Kidney tubule cell (primary cell): ENCODE measurements around the gene MRPL22.
A peak's percentile ranks its signal among the peaks of the same experiment; 100 is the strongest.
"Not testable (repeated sequence)": the region's sequence is repeated elsewhere in the genome, so short reads cannot be mapped to it uniquely, and the experiment has no call there.

ENCODE experiments used
- DNase-seq: peaks from one replicate; pipeline ENCODE4 v3.0.0-alpha.2; 2018; ENCODE audit warnings: low spot score

Gene MRPL22

DNA sequence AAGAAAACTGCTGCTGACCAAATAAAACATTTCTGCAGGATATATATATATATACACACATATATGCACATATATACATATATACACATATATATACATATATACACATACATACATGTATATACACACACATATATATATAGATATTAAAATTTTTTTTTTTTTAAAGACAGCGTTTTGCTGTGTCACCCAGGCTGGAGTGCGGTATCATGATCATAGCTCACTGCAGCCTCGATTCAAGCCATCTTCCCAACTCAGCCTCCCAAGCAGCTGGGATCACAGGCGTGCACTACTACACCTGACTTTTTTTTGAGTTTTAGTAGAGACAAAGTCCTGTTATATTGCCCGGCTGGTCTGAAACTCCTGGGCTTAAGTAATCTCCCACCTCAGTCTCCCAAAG is 2.7 kb downstream of the MRPL22 start:
- no peak for DNase-seq

DNA sequence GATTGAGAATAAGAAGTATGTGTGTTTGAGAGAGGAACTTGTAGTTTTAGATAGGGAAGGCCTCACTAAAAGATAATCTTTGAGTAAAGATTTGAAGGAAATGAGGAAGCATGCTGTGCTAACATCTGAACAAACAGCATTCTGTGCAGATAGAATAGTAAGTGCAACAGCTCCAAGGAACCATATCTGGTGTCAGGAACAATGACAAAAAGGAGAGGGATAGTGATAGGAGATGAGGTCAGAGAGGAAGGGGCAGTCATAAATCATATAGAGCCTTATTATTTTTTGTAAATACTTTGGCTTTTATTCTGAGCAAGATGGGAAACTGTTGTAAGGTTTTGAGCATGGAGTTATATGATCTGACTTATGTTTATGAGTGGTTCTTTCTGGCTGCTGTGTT is 3.8 kb downstream of the MRPL22 start:
- DNase-seq, result no peak

DNA sequence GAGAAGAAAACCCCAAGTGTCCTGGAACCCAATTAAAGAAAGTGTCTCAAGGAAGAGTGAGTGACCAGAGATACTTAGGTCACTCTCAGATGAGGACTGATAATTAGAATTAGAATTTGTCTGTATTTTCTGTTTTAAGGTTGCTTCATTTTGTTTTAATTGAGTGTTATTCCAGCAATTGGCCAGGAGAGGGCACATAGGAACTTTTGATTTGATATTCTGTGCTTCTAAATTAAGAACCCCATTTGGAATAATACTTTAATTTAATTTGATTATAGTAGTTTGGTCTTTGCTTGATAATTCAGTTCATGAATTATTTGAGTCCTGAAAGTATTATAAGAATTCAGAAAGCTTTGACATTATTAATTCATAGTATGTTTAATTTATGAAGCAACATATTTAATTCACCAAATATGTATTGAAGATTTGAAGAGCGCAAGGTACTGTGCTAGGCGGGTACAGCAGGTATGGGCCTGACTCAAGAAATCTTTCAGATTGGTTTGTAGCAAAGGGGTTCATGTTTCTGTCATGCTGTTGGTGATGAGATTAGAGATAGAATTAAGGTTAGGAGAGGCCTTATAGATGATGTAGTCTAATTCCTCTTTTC is 4.9 kb downstream of the MRPL22 start:
- peak; percentile 30 for DNase-seq

- no peak for DNase-seq
These were observed 6.9 kb downstream of the MRPL22 start for GRCh38 chr5:154947778-154948177.

- no peak for DNase-seq
These were observed 7.4 kb downstream of the MRPL22 start for GRCh38 chr5:154948313-154948712.

DNA sequence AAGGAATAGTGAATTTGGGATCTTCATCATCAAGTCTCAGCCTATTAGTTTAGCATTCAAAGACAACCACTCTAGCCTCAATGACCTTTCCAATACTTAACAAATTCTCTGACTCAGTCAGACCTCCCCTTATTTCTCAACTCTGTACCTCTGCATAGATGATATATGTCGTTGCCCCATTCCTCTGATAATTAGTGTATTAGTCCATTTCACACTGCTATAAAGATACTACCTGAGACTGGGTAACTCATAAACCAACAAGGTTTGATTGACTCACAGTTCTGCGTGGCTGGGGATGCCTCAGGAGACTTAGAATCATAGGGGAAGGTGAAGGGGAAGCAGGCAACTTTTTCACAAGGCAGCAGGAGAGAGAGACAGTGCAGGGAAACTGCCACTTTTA is 8.9 kb downstream of the MRPL22 start:
- DNase-seq, result peak; percentile 43

- DNase-seq, result no peak
These were observed 15.8 kb downstream of the MRPL22 start for GRCh38 chr5:154956712-154957111.

GRCh38 chr5:154962494-154962893 is 21.6 kb downstream of the MRPL22 start:
- DNase-seq, result peak; percentile 89

- DNase-seq, result no peak
These were observed 25.4 kb downstream of the MRPL22 start for GRCh38 chr5:154966081-154966841.

DNA sequence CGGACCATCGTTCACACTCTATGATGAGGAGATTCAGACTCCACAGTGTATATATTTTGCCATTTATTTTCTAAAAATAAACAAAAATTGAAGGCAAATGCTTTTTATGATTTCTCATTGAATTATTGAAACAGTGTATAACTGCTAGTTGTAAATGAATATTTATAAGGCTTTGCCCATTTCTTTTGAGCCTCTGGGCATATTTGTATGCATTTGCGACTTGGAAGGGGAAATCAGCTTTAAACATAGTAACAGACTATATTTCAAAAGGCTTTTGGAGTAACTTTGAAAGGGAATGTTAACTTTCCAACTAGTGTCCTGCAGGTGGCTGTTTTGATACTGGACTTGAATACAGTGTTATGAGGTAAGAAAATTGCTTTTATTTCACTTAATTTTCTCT is 26.0 kb downstream of the MRPL22 start:
- DNase-seq, result no peak

DNA sequence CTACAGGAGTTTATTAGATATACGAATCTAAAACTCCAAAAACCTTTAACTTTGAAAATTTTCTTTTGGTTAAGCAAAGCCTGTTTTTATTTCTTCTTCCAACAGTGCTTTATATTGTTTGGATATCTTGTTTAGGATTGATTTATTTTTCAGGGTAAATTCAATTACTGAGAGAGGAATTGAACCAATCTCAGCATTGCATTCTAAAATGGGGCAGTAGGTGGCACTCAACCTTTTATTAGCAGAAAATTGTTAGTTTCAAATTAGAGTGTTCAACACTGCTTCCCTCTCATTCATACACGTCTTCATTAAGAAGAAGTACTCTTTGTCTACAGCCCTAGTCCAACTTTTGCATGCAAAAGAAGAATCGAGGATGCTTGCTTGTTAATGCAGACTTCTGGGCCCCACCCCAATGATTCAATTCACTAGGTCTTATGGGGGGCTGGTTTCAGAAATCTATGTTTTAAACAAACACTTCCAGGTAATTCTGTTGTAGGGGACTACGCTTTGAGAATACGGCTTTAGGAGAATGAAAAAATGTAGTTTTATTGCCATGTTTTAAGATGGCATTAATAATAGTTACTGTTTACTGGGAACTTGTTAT is 26.6 kb downstream of the MRPL22 start:
- DNase-seq, result no peak

DNA sequence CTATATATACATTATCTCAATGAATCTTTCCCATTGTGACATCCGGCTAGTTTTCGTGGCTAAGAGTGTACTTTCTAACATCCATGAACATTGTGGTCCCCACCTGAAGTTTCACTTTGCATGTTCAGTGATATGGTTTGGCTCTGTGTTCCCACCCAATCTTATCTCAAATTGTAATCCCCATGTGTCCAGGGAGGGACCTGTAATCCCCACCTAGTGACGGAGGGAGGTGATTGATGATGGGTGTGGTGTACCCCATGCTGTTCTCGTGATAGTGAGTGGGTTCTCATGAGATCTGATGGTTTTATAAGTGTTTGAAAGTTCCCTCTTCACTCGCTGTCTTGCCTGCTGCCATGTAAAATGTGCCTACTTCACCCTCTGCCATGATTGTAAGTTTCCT is 28.1 kb downstream of the MRPL22 start:
- no peak for DNase-seq

DNA sequence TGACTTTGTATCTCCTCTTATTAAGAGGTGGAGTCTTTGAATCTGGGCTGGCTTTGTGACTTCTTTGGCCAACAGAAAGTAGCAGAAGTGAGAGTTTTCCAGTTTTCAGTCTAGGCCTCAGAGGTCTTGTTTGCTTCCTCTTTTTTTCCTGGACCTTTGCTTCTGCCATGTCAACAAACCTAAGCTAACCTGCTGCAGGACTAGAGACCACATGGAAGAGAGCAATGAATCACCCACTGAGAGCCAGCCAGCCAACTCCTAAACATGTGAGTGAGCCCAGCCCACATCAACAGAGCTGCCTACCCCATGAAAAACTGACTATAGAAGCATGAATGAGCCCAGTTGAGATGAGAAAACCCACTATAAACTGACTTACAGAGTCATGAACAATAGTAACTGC is 29.9 kb downstream of the MRPL22 start:
- peak; percentile 53 for DNase-seq

DNA sequence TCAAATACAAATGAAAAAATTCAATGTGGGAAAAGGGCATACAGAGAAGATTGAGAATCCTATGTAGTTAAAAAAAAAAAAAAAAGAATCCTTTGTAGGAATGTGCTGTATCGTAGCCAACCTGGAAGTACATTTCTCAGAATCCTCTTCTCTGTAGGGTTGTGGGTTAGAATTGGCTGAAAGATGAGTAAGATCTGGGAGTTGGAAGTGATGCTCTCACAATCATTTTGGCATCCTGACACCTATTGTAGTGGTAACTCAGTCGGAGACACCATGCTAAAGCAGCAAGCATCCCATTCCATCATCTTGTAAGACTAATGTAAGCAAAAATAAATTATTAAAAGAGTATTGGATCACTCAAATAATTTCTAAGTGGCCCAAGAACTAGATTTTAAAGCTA is 30.6 kb downstream of the MRPL22 start:
- DNase-seq, result no peak

DNA sequence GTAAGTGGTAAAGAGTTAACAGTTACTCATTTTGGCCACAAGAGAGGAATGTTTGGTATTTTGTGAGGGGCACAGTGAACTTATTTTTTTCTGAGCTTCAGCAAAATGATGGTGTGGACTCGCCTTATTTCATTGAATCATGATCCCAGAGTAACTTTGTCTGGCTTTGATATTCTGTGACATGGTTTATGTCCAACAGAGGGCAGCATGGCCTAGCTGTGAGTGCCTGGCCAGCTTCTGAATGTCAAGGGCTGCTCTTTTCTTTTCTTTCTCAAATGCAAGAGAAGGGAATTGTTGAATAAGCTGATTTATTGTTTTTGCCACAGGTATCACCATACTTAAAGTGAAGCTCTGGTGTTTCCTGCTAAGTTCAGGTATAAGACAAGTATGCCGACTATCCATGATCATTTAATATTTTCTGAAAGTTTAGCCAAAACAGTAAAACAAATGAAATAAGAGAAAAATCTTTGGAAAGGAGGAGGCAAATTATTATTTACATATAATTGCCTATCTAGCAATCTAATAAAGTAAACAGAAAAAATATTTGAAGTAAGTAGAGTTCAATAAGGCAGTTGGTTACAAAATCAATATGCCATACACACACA is 31.7 kb downstream of the MRPL22 start:
- DNase-seq, result peak; percentile 52

GRCh38 chr5:154976082-154976481 is 35.2 kb downstream of the MRPL22 start:
- not testable (repeated sequence) for DNase-seq

DNA sequence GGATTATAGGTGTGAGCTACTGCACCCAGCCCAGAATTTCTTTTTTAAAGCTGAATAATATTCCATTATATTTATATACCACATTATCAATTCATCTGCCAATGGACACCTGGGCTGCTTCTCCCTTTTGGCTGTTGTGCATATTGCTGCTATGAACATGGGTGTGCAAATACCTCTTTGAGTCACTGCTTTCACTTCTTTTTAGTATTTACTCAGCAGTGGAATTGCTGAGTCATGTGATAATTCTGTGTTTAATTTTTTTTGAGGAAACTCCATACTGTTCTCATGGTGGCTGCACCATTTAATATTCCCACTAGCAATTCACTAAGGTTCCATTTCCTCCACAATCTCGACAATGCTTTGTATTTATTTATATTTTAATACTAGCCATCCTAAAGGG is 36.5 kb downstream of the MRPL22 start:
- DNase-seq, result peak; percentile 36

GRCh38 chr5:154978294-154978693 is 37.4 kb downstream of the MRPL22 start:
- DNase-seq, result not testable (repeated sequence)

- DNase-seq, result no peak
These were observed 44.2 kb downstream of the MRPL22 start for GRCh38 chr5:154984946-154985516.

GRCh38 chr5:154986151-154986550 is 45.3 kb downstream of the MRPL22 start:
- DNase-seq, result no peak

GRCh38 chr5:154989626-154990025 is 48.8 kb downstream of the MRPL22 start:
- no peak for DNase-seq

DNA sequence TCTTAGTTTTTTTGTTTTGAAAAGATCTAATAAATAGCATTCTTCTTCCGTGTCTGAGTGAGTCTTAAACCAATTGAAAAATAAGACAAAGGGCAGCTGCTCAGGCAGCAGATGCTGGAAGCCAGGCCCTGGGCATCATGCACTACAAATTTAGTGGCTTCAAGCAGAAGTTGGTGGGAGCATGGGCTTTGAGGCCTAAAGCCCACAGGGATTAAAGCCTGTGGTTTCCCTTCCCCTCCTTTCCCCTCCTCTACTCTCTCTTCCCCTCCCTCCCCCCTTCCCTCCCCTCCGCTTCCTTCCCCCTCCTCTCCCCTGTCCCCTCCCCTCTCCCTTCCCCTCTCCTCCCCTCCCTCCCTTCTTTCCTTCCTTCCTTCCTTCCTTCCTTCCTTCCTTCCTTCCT is 52.6 kb downstream of the MRPL22 start:
- no peak for DNase-seq

GRCh38 chr5:154995679-154996078 is 54.8 kb downstream of the MRPL22 start:
- DNase-seq, result no peak
